Natural killer cell (primary cell): Measurements from ENCODE around the gene ULK1. TPM values are rescaled to one million over a fixed set of nuclear protein-coding genes. Genes with fewer than 3 reads are reported as not detected.
"Not testable (repeated sequence)": the region's sequence is repeated elsewhere in the genome, so short reads cannot be mapped to it uniquely, and the experiment has no call there.

Source experiments
- ATAC-seq, 3 donors: fragments of 150-1000 bp in 2 of 3; fragments of 200-7000 bp in 1 of 3; cut with Tn5 transposase; 1 replicate in 1 of 3; 2 replicates in 2 of 3; pipeline ENCODE4 v1.10.0; 2021; ENCODE audit warnings: mild to moderate bottlenecking in 2 of 3, moderate library complexity in 2 of 3
- DNase-seq, 2 donors: peaks; one replicate each; pipeline versions ENCODE4 v3.0.0 to v3.0.0-alpha.2; 2013 to 2021; ENCODE audit warnings: mixed read lengths in 1 of 2
- H3K27ac ChIP-seq: one replicate; pipeline ENCODE4 v1.5.1; 2013; ENCODE audit warnings: mild to moderate bottlenecking, low read length
- H3K27me3 ChIP-seq: one replicate; pipeline ENCODE4 v1.6.1; 2013; ENCODE audit warnings: low read length; ENCODE audit not compliant: control insufficient read depth, insufficient read depth
- H3K36me3 ChIP-seq: one replicate; pipeline ENCODE4 v1.6.1; 2013; ENCODE audit warnings: low read length; ENCODE audit not compliant: control insufficient read depth, insufficient read depth
- H3K4me1 ChIP-seq: one replicate; pipeline ENCODE4 v1.6.1; 2013; ENCODE audit warnings: low read length; ENCODE audit not compliant: control insufficient read depth, insufficient read depth
- H3K4me3 ChIP-seq: one replicate; pipeline ENCODE4 v1.5.1; 2013; ENCODE audit warnings: low read length
- H3K9me3 ChIP-seq: one replicate; pipeline ENCODE4 v1.6.1; 2013; ENCODE audit warnings: low read length; ENCODE audit not compliant: control insufficient read depth, insufficient read depth
- H3K27ac Mint-ChIP-seq, 2 donors: one replicate each; pipeline ENCODE4 v1.8.0; 2022; ENCODE audit warnings: mild to moderate bottlenecking in 2 of 2, mixed read lengths in 2 of 2, moderate library complexity in 1 of 2
- H3K27me3 Mint-ChIP-seq, 2 donors: one replicate each; pipeline ENCODE4 v1.8.0; 2022; ENCODE audit warnings: low read depth in 2 of 2, mixed read lengths in 2 of 2
- H3K36me3 Mint-ChIP-seq: one replicate; pipeline ENCODE4 v1.8.0; 2022; ENCODE audit warnings: mixed read lengths
- H3K4me1 Mint-ChIP-seq, 2 donors: one replicate each; pipeline ENCODE4 v1.8.0; 2022; ENCODE audit warnings: mixed read lengths in 2 of 2
- H3K4me3 Mint-ChIP-seq: one replicate; pipeline ENCODE4 v1.8.0; 2022; ENCODE audit warnings: mild to moderate bottlenecking, moderate library complexity, mixed read lengths
- H3K9me3 Mint-ChIP-seq, 2 donors: one replicate each; pipeline ENCODE4 v1.8.0; 2022; ENCODE audit warnings: mixed read lengths in 2 of 2
- CTCF ChIP-seq: fragments of 200-600 bp; IDR thresholded peaks from one replicate; pipeline ENCODE4 v1.8.0; 2022; ENCODE audit warnings: antibody characterized with exemption
- WGBS: methylation state at CpG from one replicate; pipeline ENCODE4 v1.1.7; 2013; ENCODE audit warnings: missing lambda C conversion rate; ENCODE audit not compliant: insufficient coverage; 5-methylcytosine and 5-hydroxymethylcytosine counted together
- intact Hi-C: fragments of 100-400 bp; cut with micrococcal nuclease; formaldehyde crosslinking; loops from one replicate; pipeline ENCODE4 v1.14.2; 2022
- total RNA-seq, 4 donors: library from RNA; stranded (reverse); fragments of 120-200 nt in 1 of 4; gene quantifications; one replicate each; pipeline versions ENCODE4 v1.2.3 to v1.2.4, GENCODE V29; 2013 to 2022

ULK1 gene
- total RNA-seq, 3 donors from 2014 or later (not counting 1 experiment from before 2014, with no cell fraction given) = 99.1 to 142 (median 123) TPM

DNA sequence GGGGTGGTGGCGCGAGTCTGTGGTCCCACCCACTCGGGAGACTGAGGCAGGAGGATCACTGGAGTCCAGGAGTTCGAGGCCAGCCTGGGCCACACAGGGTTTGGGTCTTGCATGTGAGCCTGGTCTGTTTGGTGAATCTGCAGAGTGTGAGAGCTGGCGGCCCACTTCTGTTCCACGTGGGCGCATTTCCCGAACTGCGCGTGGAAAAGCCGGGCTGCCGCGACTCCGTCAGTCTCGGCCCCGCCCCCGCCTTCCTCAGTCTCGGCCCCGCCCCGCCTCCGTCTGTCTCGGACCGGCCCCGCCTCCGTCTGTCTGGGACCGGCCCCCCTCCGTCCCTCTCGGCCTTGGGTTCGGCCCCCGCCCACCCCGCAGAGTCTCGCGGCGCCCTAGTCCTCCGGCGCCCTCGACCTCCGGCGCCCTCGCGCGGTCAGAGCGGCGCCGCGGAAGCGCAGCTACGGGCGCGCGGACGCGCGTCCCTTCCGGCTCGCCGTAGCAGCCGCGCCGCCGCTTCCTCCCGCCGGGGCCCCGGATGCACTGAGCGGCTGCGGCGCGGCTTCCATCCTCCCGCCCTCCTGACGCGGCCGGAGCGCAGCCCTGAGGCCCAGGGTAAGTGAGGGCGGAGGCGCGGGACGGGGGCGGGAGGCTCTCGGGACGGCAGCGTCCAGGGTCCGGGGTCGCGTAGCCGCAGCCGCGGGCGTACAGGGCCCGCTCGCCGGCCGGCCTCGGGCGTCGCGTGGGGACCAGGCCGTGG lies 55.2 kb downstream of the ULK1 start, which contains the start of gene EP400:
TSS of gene EP400 (plus strand) at position 512 of the 751 bp plus-strand sequence. CDS start 10,678 bp downstream, outside the sequence.
- Histone ChIP-seq H3K27ac (peak within 1 kb of the TSS; percentile 74), H3K4me3 (peak within 1 kb of the TSS; percentile 60), H3K4me1 (peaks cover 40% of the 10 kb centered on the region), H3K36me3 (no peaks in the 10 kb centered on the region), H3K27me3 (no peaks in the 10 kb centered on the region), H3K9me3 (no peaks in the 10 kb centered on the region)
- peak within 1 kb of the TSS; percentile 59 to 89 for H3K27ac Mint-ChIP-seq
- peak; percentile 88 to 96 for DNase-seq
- H3K27me3 Mint-ChIP-seq = no peaks in the 10 kb centered on the region
- peak within 1 kb of the TSS; percentile 94 for H3K4me3 Mint-ChIP-seq
- no peaks in the 10 kb centered on the region for H3K36me3 Mint-ChIP-seq
- 2% methylated on average over 97 of the region's 97 CpGs for WGBS
- H3K9me3 Mint-ChIP-seq = no peaks in the 10 kb centered on the region
- H3K4me1 Mint-ChIP-seq = peaks cover 26 to 35% of the 10 kb centered on the region in 2 donors
- TF ChIP-seq CTCF = no peak
- intact Hi-C loops = loop anchor here (1.0 kb wide), 2 partner anchors 20 to 53 kb away; partner anchors contain the start of gene PUS1
- peak; percentile 91 to 97 (median 93) for ATAC-seq

DNA sequence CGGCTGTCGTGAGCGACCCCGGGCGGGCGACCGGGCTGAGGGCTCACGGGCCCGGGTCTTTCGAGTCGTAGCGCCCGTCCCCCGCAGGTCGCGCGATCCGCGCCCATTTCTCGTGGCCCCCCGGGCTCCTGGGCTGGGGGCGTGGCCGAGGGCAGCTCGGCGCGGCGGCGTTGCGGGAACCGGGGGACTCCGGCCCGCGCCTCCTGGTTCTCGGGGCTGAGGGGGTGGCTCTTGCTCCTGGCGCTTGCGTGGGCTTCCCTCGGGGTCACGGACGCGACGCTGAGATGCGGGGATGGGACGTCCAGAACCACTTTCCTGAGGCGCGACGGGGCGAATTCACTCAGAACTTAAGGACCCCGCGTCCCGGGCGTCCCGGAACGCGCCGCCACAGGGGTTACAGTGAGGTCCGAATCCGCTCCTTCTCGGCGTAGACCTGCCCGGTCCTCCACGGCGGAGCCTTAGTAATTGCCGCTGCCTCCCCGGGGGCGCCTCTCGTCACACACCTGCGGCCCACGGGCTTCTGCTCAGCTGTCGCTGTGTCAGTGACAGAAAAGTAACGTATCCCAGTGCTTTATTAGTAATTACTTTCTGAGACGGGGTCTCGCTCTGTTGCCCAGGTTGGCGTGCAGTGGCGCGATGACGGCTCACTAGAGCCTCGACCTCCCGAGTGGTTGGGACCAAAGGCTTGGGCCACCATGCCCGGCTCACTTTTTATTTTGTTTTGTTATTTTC lies 55.9 kb downstream of the ULK1 start:
- no peak overlapping the region for H3K27ac ChIP-seq
- ATAC-seq (peak; percentile 7 to 11 (median 11)), DNase-seq (peak; percentile 31 to 60)
- peak overlapping the region; percentile 59 to 84 for H3K27ac Mint-ChIP-seq
- no peak for TF ChIP-seq CTCF
- H3K27me3 Mint-ChIP-seq = no peaks in the 10 kb centered on the region
- H3K4me1 ChIP-seq = peaks cover 40% of the 10 kb centered on the region
- intact Hi-C loops = no loop called here
- no peaks in the 10 kb centered on the region for H3K9me3 ChIP-seq
- H3K36me3 Mint-ChIP-seq = no peaks in the 10 kb centered on the region
- H3K4me3 Mint-ChIP-seq = peak overlapping the region; percentile 94
- H3K27me3 ChIP-seq = no peaks in the 10 kb centered on the region
- WGBS = 1% methylated on average over 79 of the region's 79 CpGs
- H3K4me1 Mint-ChIP-seq = peaks cover 26 to 38% of the 10 kb centered on the region in 2 donors
- H3K9me3 Mint-ChIP-seq = no peaks in the 10 kb centered on the region
- no peaks in the 10 kb centered on the region for H3K36me3 ChIP-seq
- peak overlapping the region; percentile 52 for H3K4me3 ChIP-seq

- H3K27ac ChIP-seq, H3K9me3 ChIP-seq, H3K4me3 Mint-ChIP-seq, H3K27me3 ChIP-seq, H3K36me3 ChIP-seq, H3K9me3 Mint-ChIP-seq, ATAC-seq, H3K4me3 ChIP-seq, H3K36me3 Mint-ChIP-seq, H3K27ac Mint-ChIP-seq, intact Hi-C loops, H3K27me3 Mint-ChIP-seq, DNase-seq: not testable (repeated sequence)
- WGBS = 97% methylated on average over 9 of the region's 9 CpGs
- peaks cover 33% of the 10 kb centered on the region for H3K4me1 ChIP-seq
- H3K4me1 Mint-ChIP-seq = peaks cover 34 to 48% of the 10 kb centered on the region in 2 donors
These were observed 59.4 kb downstream of the ULK1 start for GRCh38 chr12:131953810-131954209.

GRCh38 chr12:131954460-131954859 lies 60.0 kb downstream of the ULK1 start:
- WGBS = 96% methylated on average over 13 of the region's 13 CpGs
- DNase-seq, H3K36me3 ChIP-seq, H3K27me3 ChIP-seq, H3K4me3 ChIP-seq, intact Hi-C loops, H3K4me3 Mint-ChIP-seq, H3K36me3 Mint-ChIP-seq, H3K27me3 Mint-ChIP-seq, ATAC-seq, H3K27ac ChIP-seq, H3K27ac Mint-ChIP-seq, H3K9me3 ChIP-seq, H3K9me3 Mint-ChIP-seq: not testable (repeated sequence)
- peaks cover 26% of the 10 kb centered on the region for H3K4me1 ChIP-seq
- H3K4me1 Mint-ChIP-seq = peaks cover 41 to 53% of the 10 kb centered on the region in 2 donors
